SK-N-SH (cell line): ENCODE measurements around the gene GRXCR2. TPM values are rescaled to one million over a fixed set of nuclear protein-coding genes. Genes with fewer than 3 reads are reported as not detected.
"Not testable (repeated sequence)": the region's sequence is repeated elsewhere in the genome, so short reads cannot be mapped to it uniquely, and the experiment has no call there.

ENCODE experiments used
- CTCF ChIA-PET: fragments of 300-600, 350-600 bp; formaldehyde crosslinking; extraction: SDS; loops from one replicate; lab custom pipeline; 2021; lab: Yijun Ruan, JAX
- POLR2A ChIA-PET: fragments of 350-600 bp; sonication (Branson Sonifier 250); formaldehyde crosslinking; extraction: SDS; loops from one replicate; lab custom pipeline; 2020; ENCODE audit warnings: antibody characterized with exemption, inconsistent platforms; lab: Yijun Ruan, JAX
- DNase-seq: peaks from one replicate; pipeline ENCODE4 v3.0.0; 2012
- H2AFZ ChIP-seq: fragments of 200-600 bp; sonication (generic); 2 replicates; pipeline ENCODE4 v1.8.1; 2016; ENCODE audit warnings: antibody characterized with exemption, mild to moderate bottlenecking, low read depth
- H3F3A ChIP-seq: fragments of 200-600 bp; sonication (generic); replicated peaks from 2 replicates; pipeline ENCODE3; 2016; ENCODE audit warnings: antibody characterized with exemption, mild to moderate bottlenecking; ENCODE audit not compliant: insufficient read depth
- H3K27ac ChIP-seq, 2 experiments: fragments of 200-500 bp in 1 of 2; fragments of 200-600 bp in 1 of 2; sonication (Bioruptor generic) in 1 of 2; sonication (generic), shearing (Covaris generic) in 1 of 2; 2 replicates each; pipeline versions ENCODE4 v1.5.1 to v1.6.1; 2014 to 2016; ENCODE audit warnings: low read depth in 2 of 2, inconsistent platforms in 1 of 2, low read length in 1 of 2, mild to moderate bottlenecking in 1 of 2, mixed read lengths in 1 of 2
- H3K27me3 ChIP-seq: fragments of 200-600 bp; sonication (generic), shearing (Covaris generic); 2 replicates; pipeline ENCODE4 v1.6.1; 2016; ENCODE audit warnings: mixed run types; ENCODE audit not compliant: insufficient read depth
- H3K36me3 ChIP-seq, 2 experiments: fragments of 200-500 bp in 1 of 2; fragments of 200-600 bp in 1 of 2; sonication (Bioruptor generic) in 1 of 2; sonication (generic) in 1 of 2; replicated peaks in 1 of 2; 2 replicates each; pipeline versions ENCODE3 to v1.5.1; 2014 to 2016; ENCODE audit warnings: low read length in 1 of 2, mild to moderate bottlenecking in 1 of 2; ENCODE audit not compliant: insufficient read depth in 2 of 2, control insufficient read depth in 1 of 2
- H3K4me1 ChIP-seq, 2 experiments: fragments of 200-500 bp in 1 of 2; fragments of 200-600 bp in 1 of 2; sonication (Bioruptor generic) in 1 of 2; sonication (generic), shearing (Covaris generic) in 1 of 2; 2 replicates each; pipeline versions ENCODE4 v1.5.1 to v1.6.1; 2014 to 2016; ENCODE audit warnings: low read depth in 1 of 2, low read length in 1 of 2, mixed run types in 1 of 2; ENCODE audit not compliant: insufficient read depth in 2 of 2, control insufficient read depth in 1 of 2
- H3K4me2 ChIP-seq: fragments of 200-600 bp; sonication (generic), shearing (Covaris generic); 2 replicates; pipeline ENCODE4 v1.6.1; 2017; ENCODE audit warnings: mixed run types
- H3K4me3 ChIP-seq, 2 experiments: fragments of 200-500 bp in 1 of 2; fragments of 200-600 bp in 1 of 2; sonication (Bioruptor generic) in 1 of 2; sonication (generic), shearing (Covaris generic) in 1 of 2; 2 replicates each; pipeline versions ENCODE4 v1.5.1 to v1.8.1; 2014 to 2016; ENCODE audit warnings: low read depth in 2 of 2, inconsistent platforms in 1 of 2, low read length in 1 of 2, mild to moderate bottlenecking in 1 of 2, mixed read lengths in 1 of 2, moderate library complexity in 1 of 2
- H3K79me2 ChIP-seq: fragments of 200-600 bp; sonication (generic); 2 replicates; pipeline ENCODE4 v1.8.1; 2017; ENCODE audit warnings: mild to moderate bottlenecking; ENCODE audit not compliant: insufficient read depth
- H3K9ac ChIP-seq: fragments of 200-600 bp; sonication (generic); 2 replicates; pipeline ENCODE4 v1.6.1; 2017; ENCODE audit warnings: mixed run types
- H3K9me2 ChIP-seq: fragments of 200-600 bp; sonication (generic); 2 replicates; pipeline ENCODE4 v1.6.1; 2017; ENCODE audit warnings: mixed run types
- H3K9me3 ChIP-seq: fragments of 200-600 bp; sonication (generic); 2 replicates; pipeline ENCODE4 v1.6.1; 2017; ENCODE audit warnings: mixed run types, mild to moderate bottlenecking, moderate library complexity
- H4K20me1 ChIP-seq: fragments of 200-600 bp; sonication (generic); 2 replicates; pipeline ENCODE4 v1.6.1; 2017; ENCODE audit warnings: mild to moderate bottlenecking, mixed run types; ENCODE audit not compliant: insufficient read depth
- EZH2phosphoT487 ChIP-seq: fragments of 200-600 bp; sonication (generic); IDR thresholded peaks from 2 replicates; pipeline ENCODE4 v1.6.1; 2017; ENCODE audit warnings: low read depth, mixed run types, mild to moderate bottlenecking, antibody characterized with exemption, moderate library complexity, borderline replicate concordance
- FOXM1 ChIP-seq: IDR thresholded peaks from 2 replicates; pipeline ENCODE4 v1.4.0; 2012; ENCODE audit warnings: low read depth, mild to moderate bottlenecking
- GABPA ChIP-seq: IDR thresholded peaks from 2 replicates; pipeline ENCODE4 v1.4.0; 2012; ENCODE audit warnings: low read depth, mild to moderate bottlenecking
- JUND ChIP-seq: IDR thresholded peaks from 2 replicates; pipeline ENCODE4 v1.4.0; 2012
- NFIC ChIP-seq: IDR thresholded peaks from 2 replicates; pipeline ENCODE4 v1.4.0; 2012; ENCODE audit warnings: borderline replicate concordance
- REST ChIP-seq: IDR thresholded peaks from 2 replicates; pipeline ENCODE4 v1.6.1; 2012; ENCODE audit warnings: mild to moderate bottlenecking, low read depth, low read length, moderate library complexity
- RFX5 ChIP-seq: IDR thresholded peaks from 2 replicates; pipeline ENCODE4 v1.6.1; 2012; ENCODE audit warnings: mild to moderate bottlenecking, improper control_type of control experiment, low read length
- RXRA ChIP-seq: IDR thresholded peaks from 2 replicates; pipeline ENCODE4 v1.4.0; 2012; ENCODE audit warnings: low read depth, mild to moderate bottlenecking, borderline replicate concordance
- SIN3A ChIP-seq: IDR thresholded peaks from 2 replicates; pipeline ENCODE4 v1.6.1; 2012; ENCODE audit warnings: low read depth, mild to moderate bottlenecking, low read length, moderate library complexity, borderline replicate concordance
- SMC3 ChIP-seq: IDR thresholded peaks from 2 replicates; pipeline ENCODE4 v1.6.1; 2012; ENCODE audit warnings: low read depth, low read length, improper control_type of control experiment
- TEAD4 ChIP-seq: IDR thresholded peaks from 2 replicates; pipeline ENCODE4 v1.4.0; 2012; ENCODE audit warnings: mild to moderate bottlenecking, borderline replicate concordance; ENCODE audit not compliant: insufficient read depth
- WGBS: methylation state at CpG from one replicate; pipeline ENCODE4 v1.1.6; 2017; ENCODE audit warnings: low lambda C conversion rate; 5-methylcytosine and 5-hydroxymethylcytosine counted together
- polyA plus RNA-seq, 3 experiments: library from polyadenylated mRNA; depleted of rRNA; stranded (reverse); fragments of >200 nt; gene quantifications; 2 replicates each; pipeline ENCODE4 v1.2.3, GENCODE V29; 2012
- TF ChIP-seq, protein P1 (sequence below): IDR thresholded peaks from 2 replicates; pipeline ENCODE4 v1.4.0; 2012; ENCODE audit warnings: low read depth
- TF ChIP-seq, protein P2 (sequence below): fragments of 150-350 bp; IDR thresholded peaks from 2 replicates; pipeline ENCODE4 v1.6.1; 2016; ENCODE audit warnings: mild to moderate bottlenecking, low read depth, low read length

GRXCR2 gene
- polyA plus RNA-seq, 1 of the 3 experiments (the other 2 are of a cell fraction) = not detected

DNA sequence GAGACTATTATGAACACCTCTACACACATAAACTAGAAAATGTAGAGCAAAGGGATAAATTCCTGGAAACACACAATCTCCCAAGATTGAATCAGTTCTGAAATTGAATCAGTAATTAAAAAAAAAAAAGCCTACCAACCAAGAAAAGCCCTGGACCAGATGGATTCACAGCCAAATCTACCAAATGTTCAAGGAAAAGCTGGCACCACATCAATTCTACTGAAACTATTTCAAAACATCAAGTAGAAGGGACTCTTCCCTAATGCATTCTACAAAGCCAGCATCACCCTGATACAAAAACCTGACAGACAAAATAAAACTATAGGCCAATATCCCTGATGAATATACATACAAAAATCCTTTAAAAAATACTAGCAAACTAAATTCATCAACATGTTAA, 25.4 kb upstream of the GRXCR2 start:
- no peak overlapping the region for H3K9ac ChIP-seq
- no peaks in the 10 kb centered on the region for H3K79me2 ChIP-seq
- POLR2A ChIA-PET = no interaction called here
- no peak for DNase-seq
- no peaks in the 10 kb centered on the region for H3K27me3 ChIP-seq
- H2AFZ ChIP-seq = no peak overlapping the region
- H3K27ac ChIP-seq = no peak overlapping the region
- H3F3A ChIP-seq = no peaks in the 10 kb centered on the region
- no peaks in the 10 kb centered on the region for H3K4me1 ChIP-seq
- no peak overlapping the region for H3K4me2 ChIP-seq
- no peak for TF ChIP-seq RXRA
- TF ChIP-seq, protein P1, sequence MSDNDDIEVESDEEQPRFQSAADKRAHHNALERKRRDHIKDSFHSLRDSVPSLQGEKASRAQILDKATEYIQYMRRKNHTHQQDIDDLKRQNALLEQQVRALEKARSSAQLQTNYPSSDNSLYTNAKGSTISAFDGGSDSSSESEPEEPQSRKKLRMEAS = no peak
- no peak for TF ChIP-seq JUND
- TF ChIP-seq SIN3A = no peak
- TF ChIP-seq GABPA = no peak
- TF ChIP-seq EZH2phosphoT487 = no peak
- TF ChIP-seq REST = no peak
- no peak for TF ChIP-seq TEAD4
- TF ChIP-seq SMC3 = no peak
- TF ChIP-seq NFIC = no peak
- no peak for TF ChIP-seq RFX5
- no peak for TF ChIP-seq FOXM1
- TF ChIP-seq, protein P2, sequence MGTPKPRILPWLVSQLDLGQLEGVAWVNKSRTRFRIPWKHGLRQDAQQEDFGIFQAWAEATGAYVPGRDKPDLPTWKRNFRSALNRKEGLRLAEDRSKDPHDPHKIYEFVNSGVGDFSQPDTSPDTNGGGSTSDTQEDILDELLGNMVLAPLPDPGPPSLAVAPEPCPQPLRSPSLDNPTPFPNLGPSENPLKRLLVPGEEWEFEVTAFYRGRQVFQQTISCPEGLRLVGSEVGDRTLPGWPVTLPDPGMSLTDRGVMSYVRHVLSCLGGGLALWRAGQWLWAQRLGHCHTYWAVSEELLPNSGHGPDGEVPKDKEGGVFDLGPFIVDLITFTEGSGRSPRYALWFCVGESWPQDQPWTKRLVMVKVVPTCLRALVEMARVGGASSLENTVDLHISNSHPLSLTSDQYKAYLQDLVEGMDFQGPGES = no peak
- TF ChIP-seq, all 33 proteins: peak for 0
- Histone ChIP-seq H3K4me3 (no peak overlapping the region), H3K9me2 (no peaks in the 10 kb centered on the region), H3K9me3 (no peaks in the 10 kb centered on the region), H3K36me3 (no peaks in the 10 kb centered on the region), H4K20me1 (no peaks in the 10 kb centered on the region)
- CTCF ChIA-PET = no interaction called here

DNA sequence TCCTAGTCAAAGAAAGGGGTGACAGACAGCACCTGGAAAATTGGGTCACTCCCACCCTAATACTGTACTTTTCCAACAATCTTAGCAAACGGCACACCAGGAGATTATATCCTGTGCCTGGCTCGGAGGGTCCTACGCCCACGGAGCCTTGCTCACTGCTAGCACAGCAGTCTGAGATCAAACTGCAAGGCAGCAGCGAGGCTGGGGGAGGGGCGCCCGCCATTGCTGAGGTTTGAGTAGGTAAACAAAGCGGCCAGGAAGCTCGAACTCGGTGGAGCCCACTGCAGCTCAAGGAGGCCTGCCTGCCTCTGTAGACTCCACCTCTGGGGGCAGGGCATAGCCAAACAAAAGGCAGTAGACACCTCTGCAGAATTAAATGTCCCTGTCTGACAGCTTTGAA, 18.6 kb upstream of the GRXCR2 start:
- H3K36me3 ChIP-seq, H3K9me3 ChIP-seq, H3K9ac ChIP-seq, H2AFZ ChIP-seq, H3K4me3 ChIP-seq, H3F3A ChIP-seq, CTCF ChIA-PET, H3K79me2 ChIP-seq, H3K4me2 ChIP-seq, H4K20me1 ChIP-seq, H3K9me2 ChIP-seq, H3K27ac ChIP-seq, DNase-seq, POLR2A ChIA-PET, H3K4me1 ChIP-seq, H3K27me3 ChIP-seq: not testable (repeated sequence)
- 60% methylated on average over 1 of the region's 10 CpGs for WGBS
